ENCODE measurements around the gene DIPK1B.

DIPK1B gene

DNA sequence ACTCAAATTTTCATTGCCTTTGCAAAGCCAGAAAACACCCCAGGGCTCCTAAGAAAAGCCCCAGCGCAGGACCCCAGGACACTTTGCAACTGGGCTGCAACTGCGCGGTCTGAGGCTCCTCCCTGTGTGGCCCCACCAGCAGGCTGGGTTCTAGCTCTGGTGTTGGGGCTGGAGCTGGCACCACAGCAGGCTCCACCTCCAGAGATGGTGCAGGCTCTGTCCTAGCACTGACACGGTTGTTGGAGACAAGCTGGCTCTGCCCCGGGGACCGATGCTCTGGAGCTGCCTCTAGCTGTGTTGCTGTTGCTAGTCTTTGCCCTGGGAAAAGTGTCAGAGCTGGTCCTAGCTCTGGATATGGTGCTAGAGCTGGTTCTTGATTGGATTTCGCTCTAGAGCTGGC is 16.8 kb downstream of the DIPK1B start:
- peak overlapping the region; percentile 76 for H3K4me3 ChIP-seq (ENCODE audit: low read depth, low read length)
- no peak for TF ChIP-seq CTCF (IDR thresholded peaks at IDR 0.05; ENCODE audit: low read depth, low read length)
- in situ Hi-C loops (cut with HindIII; ENCODE audit: low sequenced_read_pairs), result no loop called here
- no peak for DNase-seq (ENCODE audit: low read depth, low spot score)

GRCh38 chr9:136729926-136730325 is 17.6 kb downstream of the DIPK1B start:
- no peak for TF ChIP-seq CTCF (IDR thresholded peaks at IDR 0.05; ENCODE audit: low read depth, low read length)
- no peak overlapping the region for H3K4me3 ChIP-seq (ENCODE audit: low read depth, low read length)
- no peak for DNase-seq (ENCODE audit: low read depth, low spot score)
- in situ Hi-C loops (cut with HindIII; ENCODE audit: low sequenced_read_pairs), result no loop called here

DNA sequence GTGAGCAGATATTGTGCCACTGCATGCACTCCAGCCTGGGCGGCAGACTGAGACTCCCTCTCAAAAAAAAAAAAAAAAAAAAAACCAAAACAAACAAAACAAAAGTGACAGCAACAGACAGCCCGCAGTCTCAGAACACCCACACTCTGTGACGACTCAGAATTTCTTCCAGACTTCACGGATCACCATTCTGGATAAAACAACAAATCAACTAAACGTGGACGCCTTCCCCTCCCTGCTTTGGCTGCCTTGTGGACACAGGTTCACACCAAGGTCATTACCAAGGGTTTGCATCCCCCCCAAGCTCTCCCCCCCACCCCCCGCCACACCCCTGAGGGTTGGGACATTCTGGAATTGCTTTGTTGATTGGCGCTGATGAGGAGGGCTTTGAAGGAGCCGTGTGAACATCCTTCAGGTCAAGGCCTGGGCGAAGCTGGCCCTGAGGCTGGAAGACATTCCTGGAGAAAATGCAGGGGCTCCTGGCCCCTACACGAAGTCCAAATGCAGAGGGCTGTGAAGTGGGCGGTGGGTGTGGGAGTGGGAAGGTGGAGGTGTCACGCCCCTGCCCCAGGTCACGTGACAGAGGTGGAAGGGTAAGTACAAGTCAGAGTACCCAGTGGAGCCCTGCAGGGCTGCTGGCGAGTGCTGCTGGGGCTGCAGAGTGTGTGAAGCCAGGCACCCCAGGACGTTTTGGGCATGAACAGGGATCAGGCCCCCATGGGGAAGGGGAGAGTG is 20.2 kb downstream of the DIPK1B start:
- in situ Hi-C loops (cut with HindIII; ENCODE audit: low sequenced_read_pairs), result no loop called here
- TF ChIP-seq CTCF (IDR thresholded peaks at IDR 0.05; ENCODE audit: low read depth, low read length), result no peak
- no peak for DNase-seq (ENCODE audit: low read depth, low spot score)
- no peak overlapping the region for H3K4me3 ChIP-seq (ENCODE audit: low read depth, low read length)

DNA sequence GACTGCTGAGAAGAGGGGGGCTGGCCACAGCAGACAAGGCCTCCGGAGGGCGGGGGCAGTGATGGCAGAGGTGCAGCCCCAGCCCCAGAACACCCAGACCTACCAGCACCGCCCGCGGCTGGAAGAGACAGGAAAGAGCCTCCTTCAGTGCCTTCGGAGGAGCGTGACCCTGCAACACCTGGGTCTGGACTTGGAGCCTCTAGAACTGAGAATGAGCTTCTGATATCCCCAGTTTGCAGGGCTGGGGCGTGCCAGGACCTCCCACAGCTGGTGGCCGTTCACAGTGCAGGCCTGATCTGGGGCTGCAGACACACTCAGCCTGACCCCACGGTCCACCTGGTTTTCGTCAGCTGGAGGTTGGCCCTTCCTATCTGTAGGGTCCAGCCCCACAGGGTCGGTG is 21.2 kb downstream of the DIPK1B start:
- no peak for DNase-seq (ENCODE audit: low read depth, low spot score)
- in situ Hi-C loops (cut with HindIII; ENCODE audit: low sequenced_read_pairs), result no loop called here
- no peak overlapping the region for H3K4me3 ChIP-seq (ENCODE audit: low read depth, low read length)
- TF ChIP-seq CTCF (IDR thresholded peaks at IDR 0.05; ENCODE audit: low read depth, low read length), result no peak

- no peak for TF ChIP-seq CTCF (IDR thresholded peaks at IDR 0.05; ENCODE audit: low read depth, low read length)
- no peak overlapping the region for H3K4me3 ChIP-seq (ENCODE audit: low read depth, low read length)
- DNase-seq (ENCODE audit: low read depth, low spot score), result no peak
- in situ Hi-C loops (cut with HindIII; ENCODE audit: low sequenced_read_pairs), result no loop called here
Observed at GRCh38 chr9:136734837-136735496, 22.6 kb downstream of the DIPK1B start.

GRCh38 chr9:136735812-136736480 is 23.6 kb downstream of the DIPK1B start:
- DNase-seq (ENCODE audit: low read depth, low spot score), result no peak
- in situ Hi-C loops (cut with HindIII; ENCODE audit: low sequenced_read_pairs), result no loop called here
- no peak overlapping the region for H3K4me3 ChIP-seq (ENCODE audit: low read depth, low read length)
- TF ChIP-seq CTCF (IDR thresholded peaks at IDR 0.05; ENCODE audit: low read depth, low read length), result no peak

All from astrocyte of the spinal cord (primary cell).